Activated T-cell treated with anti-CD3 and anti-CD28 coated beads, Interleukin-2, amount 50 U/mL, for 72 hours (primary cell): ENCODE measurements around the gene AHCYL2. TPM values are rescaled to one million over a fixed set of nuclear protein-coding genes. Genes with fewer than 3 reads are reported as not detected.

Source experiments
- ATAC-seq, 2 donors: fragments of 150-1000 bp; cut with Tn5 transposase; replicated peaks in 1 of 2; 2 replicates each; pipeline ENCODE4 v1.10.0; 2021; ENCODE audit warnings: moderate library complexity in 2 of 2, mild to moderate bottlenecking in 1 of 2
- DNase-seq, 2 donors: peaks; one replicate each; pipeline ENCODE4 v3.0.0; 2021 to 2022; ENCODE audit warnings: mixed read lengths in 1 of 2
- H3K27ac Mint-ChIP-seq: one replicate; pipeline ENCODE4 v1.8.0; 2022; ENCODE audit warnings: mild to moderate bottlenecking, moderate library complexity, mixed read lengths
- H3K27me3 Mint-ChIP-seq: one replicate; pipeline ENCODE4 v1.8.0; 2022; ENCODE audit warnings: low read depth, mixed read lengths
- H3K36me3 Mint-ChIP-seq, 2 donors: one replicate each; pipeline ENCODE4 v1.8.0; 2022; ENCODE audit warnings: mixed read lengths in 2 of 2, mild to moderate bottlenecking in 1 of 2; ENCODE audit not compliant: insufficient read depth in 2 of 2
- H3K4me1 Mint-ChIP-seq: one replicate; pipeline ENCODE4 v1.8.0; 2022; ENCODE audit warnings: low read depth, mixed read lengths
- H3K4me3 Mint-ChIP-seq, 2 donors: one replicate each; pipeline ENCODE4 v1.8.0; 2022; ENCODE audit warnings: mild to moderate bottlenecking in 2 of 2, mixed read lengths in 2 of 2, moderate library complexity in 2 of 2
- H3K9me3 Mint-ChIP-seq, 2 donors: one replicate each; pipeline ENCODE4 v1.8.0; 2022; ENCODE audit warnings: mixed read lengths in 2 of 2
- total RNA-seq, 2 donors: library from RNA; stranded (reverse); gene quantifications; one replicate each; pipeline ENCODE4 v1.2.3, GENCODE V29; 2022

Gene AHCYL2
- total RNA-seq, 2 donors from 2014 or later, result 40.8 to 44.8 TPM

DNA sequence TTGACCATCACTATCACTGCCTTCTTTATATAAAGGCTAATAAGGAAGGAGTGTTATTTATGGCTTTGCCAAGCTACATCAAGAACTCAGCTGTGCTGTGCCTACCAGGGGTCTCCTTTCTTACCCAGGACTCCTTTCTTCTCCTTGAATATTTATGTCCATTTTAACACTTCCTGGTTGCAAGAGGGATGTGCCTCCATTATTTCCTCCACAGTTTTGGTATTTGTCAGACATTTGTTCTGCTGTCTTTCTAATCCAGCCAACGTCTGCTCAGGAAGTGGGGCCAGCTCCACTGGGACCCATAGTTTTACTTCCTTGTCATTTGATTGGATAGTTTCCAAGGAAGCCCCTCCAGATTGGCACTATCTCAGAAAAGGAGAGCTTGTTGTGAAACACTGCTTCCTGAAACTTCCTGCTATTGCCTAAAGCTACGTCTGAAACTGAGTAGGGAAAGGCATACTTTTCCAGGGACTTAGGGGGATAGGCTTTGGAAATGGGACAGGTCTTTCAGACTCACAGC, 202.8 kb downstream of the AHCYL2 start:
- Mint-ChIP-seq H3K4me1 (peaks cover 2% of the 10 kb centered on the region), H3K27ac (no peak overlapping the region), H3K9me3 (no peaks in the 10 kb centered on the region), H3K27me3 (peaks cover 10% of the 10 kb centered on the region), H3K36me3 (peaks cover 6 to 13% of the 10 kb centered on the region in 2 donors), H3K4me3 (no peak overlapping the region)
- DNase-seq (no peak), ATAC-seq (no peak)

DNA sequence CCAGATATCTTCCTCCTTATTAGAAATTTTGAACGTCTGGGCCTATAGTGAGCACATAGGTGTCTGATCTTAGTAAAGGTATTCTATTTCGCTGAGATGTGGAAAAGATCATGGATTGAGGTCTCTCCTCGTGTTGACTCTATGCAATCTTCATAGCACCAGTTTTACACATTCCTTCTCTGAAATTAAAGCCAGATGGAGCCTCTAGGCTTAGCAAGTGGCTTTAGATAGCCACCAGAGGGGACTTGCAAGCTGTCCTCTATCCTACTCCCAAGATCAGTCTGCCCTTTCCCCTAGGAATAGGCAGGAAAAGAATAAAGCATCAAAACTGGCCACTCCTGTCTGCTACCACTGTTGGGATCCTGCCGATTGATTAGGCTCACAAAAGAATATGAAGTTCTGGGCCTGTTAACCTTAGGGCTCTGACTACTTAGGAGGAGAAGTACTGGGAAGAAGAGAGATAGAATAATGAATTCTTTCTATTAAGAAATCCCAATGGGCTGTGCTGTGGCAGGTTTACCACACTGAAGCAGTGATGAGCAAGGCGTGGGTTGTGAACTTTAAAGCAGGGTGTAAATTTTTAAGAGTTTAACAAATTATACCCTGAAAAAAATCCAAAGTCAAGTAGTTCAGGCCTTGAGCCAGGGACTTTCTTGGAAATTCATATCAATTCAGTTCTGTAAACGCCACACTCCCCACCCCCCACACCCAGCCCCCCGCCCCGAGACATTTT, 207.2 kb downstream of the AHCYL2 start:
- DNase-seq, result no peak
- Mint-ChIP-seq H3K36me3 (peaks cover 14 to 20% of the 10 kb centered on the region in 2 donors), H3K27me3 (peaks cover 20% of the 10 kb centered on the region), H3K4me1 (peaks cover 29% of the 10 kb centered on the region), H3K4me3 (no peak overlapping the region), H3K27ac (no peak overlapping the region), H3K9me3 (no peaks in the 10 kb centered on the region)
- ATAC-seq, result no peak

DNA sequence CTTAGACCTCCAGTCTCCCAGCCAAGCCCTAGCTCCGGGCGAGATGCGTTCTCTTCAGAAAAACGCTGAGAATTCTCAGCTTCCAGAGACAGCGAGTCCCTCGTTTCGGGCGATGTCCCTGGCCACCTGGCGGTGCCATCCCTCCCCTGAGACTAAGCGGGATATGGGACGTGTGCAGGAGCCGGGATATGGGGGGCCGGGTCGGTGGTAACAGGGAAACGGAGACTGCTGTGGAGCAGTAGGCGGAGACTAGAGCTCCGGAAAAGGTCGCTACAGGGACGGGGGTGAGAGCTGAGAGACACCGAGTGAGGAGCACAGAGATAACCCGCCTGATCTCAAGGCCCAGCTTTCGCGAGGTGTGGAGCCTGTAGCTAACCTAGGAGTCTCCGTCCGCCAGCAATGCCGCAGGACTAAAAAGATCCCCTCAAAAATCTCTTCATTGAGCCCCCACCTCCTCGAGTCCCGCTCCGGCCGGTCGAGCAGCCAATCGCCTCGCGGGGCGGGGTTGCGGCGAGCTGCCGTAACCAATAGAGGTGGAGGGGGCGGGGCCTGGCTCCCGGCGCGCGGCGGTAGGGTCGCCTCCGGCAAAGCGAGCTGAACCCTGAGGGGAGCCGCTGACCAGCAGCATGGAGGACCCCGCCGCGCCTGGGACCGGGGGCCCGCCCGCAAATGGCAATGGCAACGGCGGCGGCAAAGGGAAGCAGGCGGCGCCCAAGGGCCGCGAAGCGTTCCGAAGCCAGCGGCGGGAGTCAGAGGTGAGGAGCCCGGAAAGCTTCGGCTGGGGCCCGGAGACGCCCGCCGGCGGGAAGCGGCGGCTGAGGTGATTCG, 209.2 kb downstream of the AHCYL2 start, which contains the start of gene STRIP2:
TSS of gene STRIP2 (plus strand) at position 586 of the 828 bp plus-strand sequence. CDS start at position 627, 41 bp downstream.
- Mint-ChIP-seq H3K27me3 (peaks cover 20% of the 10 kb centered on the region), H3K27ac (peak within 1 kb of the TSS; percentile 85), H3K9me3 (no peaks in the 10 kb centered on the region), H3K4me1 (peaks cover 46% of the 10 kb centered on the region), H3K36me3 (peaks cover 10 to 13% of the 10 kb centered on the region in 2 donors), H3K4me3 (peak within 1 kb of the TSS; percentile 95)
- ATAC-seq (peak; percentile 83 to 84), DNase-seq (peak; percentile 97 to 98)

DNA sequence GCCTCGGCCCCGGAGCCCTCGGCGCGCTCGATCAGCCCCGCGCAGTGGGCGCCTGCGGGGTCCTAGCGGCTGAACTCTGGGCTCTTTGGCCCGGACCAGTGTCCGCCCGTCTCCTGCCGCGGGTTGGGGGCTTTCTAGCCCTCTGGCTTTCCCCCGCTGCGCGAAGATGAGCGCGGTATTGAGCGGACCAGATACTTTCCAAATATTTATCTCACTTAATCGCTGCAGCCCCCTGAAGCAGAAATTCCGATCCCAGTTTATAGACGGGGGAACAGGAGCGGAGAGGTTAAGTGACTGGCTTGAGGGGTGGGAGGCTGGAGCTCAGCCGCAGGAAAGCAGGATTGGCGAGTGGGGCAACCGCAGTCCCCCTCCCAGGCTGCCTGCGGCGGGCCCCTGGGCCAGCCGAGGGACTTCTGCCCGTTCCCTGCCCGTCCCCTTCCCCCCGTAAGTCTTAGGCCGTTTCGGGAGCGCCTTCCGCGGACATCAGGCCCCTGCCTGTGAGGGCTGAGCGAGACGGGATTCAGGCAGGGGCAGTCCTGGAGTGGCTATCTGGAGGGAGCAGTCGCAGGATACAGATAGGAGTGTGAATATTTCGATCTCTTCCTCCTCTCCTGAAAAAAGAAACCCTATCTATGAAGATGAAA, 210.0 kb downstream of the AHCYL2 start:
- Mint-ChIP-seq H3K9me3 (no peaks in the 10 kb centered on the region), H3K36me3 (peaks cover 10 to 13% of the 10 kb centered on the region in 2 donors), H3K27me3 (peaks cover 20% of the 10 kb centered on the region), H3K4me3 (peak overlapping the region; percentile 95), H3K4me1 (peaks cover 53% of the 10 kb centered on the region), H3K27ac (peak overlapping the region; percentile 83)
- DNase-seq (peak; percentile 10 to 23), ATAC-seq (no peak)

DNA sequence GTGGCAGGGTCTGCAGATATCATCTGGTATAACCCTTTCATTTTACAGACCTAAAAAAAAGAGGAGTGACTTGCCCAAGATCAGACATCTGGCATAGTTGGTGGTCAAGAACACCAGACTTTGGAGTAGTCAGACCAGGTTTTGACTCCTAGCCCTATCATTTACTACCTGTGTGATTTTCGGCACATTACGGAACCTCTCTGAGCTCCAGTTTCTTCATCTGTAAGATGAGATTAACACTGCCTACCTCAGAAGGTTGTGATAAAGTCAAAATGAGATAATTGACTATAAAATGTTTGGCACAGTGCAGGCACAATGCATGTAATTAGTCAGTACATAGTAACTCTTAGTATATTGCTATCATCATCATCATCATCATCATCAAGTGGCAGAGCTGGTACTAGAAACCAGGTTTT, 210.6 kb downstream of the AHCYL2 start:
- peak; percentile 15 to 23 for ATAC-seq
- Mint-ChIP-seq H3K27ac (peak overlapping the region; percentile 83), H3K9me3 (no peaks in the 10 kb centered on the region), H3K36me3 (peaks cover 16 to 20% of the 10 kb centered on the region in 2 donors), H3K4me3 (peak overlapping the region; percentile 95), H3K4me1 (peaks cover 60% of the 10 kb centered on the region), H3K27me3 (peaks cover 20% of the 10 kb centered on the region)
- peak in 1 of 2 donors; percentile 6 for DNase-seq

DNA sequence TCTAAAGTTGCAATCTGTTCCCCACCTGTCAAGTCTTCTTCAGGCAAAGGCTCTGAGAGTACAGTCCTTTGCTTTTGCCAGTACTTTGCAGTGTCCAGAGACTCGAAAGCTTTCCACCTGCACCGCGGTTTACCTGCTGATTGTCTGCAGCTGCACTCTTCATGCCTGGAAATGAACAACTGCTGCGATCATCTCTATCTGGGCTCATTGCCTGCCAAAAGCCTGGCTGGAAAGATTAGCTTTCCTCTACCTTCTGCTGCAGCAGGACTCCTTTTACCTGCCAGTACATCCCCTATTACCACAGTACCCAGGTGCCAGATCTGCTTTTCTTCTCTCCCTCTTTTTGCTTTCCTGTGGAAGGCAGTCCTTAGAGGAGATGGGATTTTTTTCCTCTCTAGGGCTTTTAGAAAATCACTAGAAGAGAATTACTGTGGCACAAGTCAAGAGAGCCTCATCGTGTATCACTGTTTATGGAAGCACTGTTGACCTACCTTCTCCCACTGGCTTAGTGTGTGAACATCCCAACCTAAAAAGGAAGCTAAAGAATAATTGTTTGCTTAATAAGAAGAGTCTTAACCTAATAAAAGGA, 211.6 kb downstream of the AHCYL2 start:
- peak overlapping the region; percentile 34 for H3K27ac Mint-ChIP-seq

DNA sequence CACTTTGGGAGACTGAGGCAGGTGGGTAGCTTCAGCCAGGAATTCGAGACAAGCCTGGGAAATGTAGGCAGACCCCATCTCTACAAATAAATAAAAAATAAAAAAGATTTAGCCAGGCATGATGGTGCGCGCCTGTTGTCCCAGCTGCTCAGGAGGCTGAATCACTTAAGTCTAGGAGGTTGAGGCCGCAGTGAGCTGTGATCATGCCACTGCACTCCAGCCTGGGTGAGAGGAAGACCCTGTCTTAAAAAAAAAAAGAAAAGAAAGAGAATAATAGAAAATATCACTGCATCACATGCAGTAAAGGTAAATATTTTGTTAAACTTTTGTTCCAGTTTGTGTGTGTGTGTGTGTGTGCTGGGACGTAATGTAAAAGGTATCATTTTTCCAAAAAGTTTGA, 212.4 kb downstream of the AHCYL2 start:
- Mint-ChIP-seq H3K27ac (peak overlapping the region; percentile 32), H3K36me3 (peaks cover 23 to 24% of the 10 kb centered on the region in 2 donors), H3K27me3 (peaks cover 12% of the 10 kb centered on the region), H3K4me1 (peaks cover 64% of the 10 kb centered on the region), H3K4me3 (peak overlapping the region; percentile 53 to 59), H3K9me3 (no peaks in the 10 kb centered on the region)
- DNase-seq (no peak), ATAC-seq (no peak)

More for the DNA sequence above, 211.6 kb downstream of the AHCYL2 start:
- Mint-ChIP-seq H3K4me1 (peaks cover 64% of the 10 kb centered on the region), H3K27me3 (peaks cover 20% of the 10 kb centered on the region), H3K36me3 (peaks cover 23 to 24% of the 10 kb centered on the region in 2 donors), H3K4me3 (peak overlapping the region; percentile 95), H3K9me3 (no peaks in the 10 kb centered on the region)
- DNase-seq (peak in 1 of 2 donors; percentile 2), ATAC-seq (no peak)

DNA sequence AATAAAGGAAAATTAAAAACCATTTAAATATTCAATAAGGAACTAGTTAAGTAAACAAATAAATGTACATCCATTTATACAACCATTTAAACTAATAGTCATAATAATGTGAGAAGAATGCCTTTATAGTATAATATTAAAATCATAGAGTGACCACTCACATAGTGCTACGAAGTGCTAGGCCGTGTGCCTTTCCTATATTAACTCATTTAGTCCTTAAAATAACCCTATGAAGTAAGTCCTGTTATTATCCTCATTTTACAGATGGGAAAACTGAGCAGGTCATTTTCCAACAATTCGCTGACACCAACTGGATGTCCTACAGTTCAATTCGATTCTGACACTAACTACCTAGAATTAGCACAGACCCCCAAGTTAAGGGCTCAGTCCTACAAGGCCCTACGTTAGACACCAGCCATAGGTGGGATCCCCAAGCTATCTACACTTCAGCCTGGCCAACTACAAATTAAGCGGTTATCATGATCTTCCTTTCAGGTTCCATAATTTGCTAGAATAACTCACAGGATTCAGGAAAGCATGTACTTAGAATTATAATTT, 213.5 kb downstream of the AHCYL2 start:
- DNase-seq (no peak), ATAC-seq (peak; percentile 4)
- Mint-ChIP-seq H3K9me3 (no peaks in the 10 kb centered on the region), H3K4me3 (peak overlapping the region; percentile 74 to 81), H3K36me3 (peaks cover 24% of the 10 kb centered on the region in 2 donors), H3K27ac (peak overlapping the region; percentile 99), H3K4me1 (peaks cover 54% of the 10 kb centered on the region), H3K27me3 (peaks cover 2% of the 10 kb centered on the region)

DNA sequence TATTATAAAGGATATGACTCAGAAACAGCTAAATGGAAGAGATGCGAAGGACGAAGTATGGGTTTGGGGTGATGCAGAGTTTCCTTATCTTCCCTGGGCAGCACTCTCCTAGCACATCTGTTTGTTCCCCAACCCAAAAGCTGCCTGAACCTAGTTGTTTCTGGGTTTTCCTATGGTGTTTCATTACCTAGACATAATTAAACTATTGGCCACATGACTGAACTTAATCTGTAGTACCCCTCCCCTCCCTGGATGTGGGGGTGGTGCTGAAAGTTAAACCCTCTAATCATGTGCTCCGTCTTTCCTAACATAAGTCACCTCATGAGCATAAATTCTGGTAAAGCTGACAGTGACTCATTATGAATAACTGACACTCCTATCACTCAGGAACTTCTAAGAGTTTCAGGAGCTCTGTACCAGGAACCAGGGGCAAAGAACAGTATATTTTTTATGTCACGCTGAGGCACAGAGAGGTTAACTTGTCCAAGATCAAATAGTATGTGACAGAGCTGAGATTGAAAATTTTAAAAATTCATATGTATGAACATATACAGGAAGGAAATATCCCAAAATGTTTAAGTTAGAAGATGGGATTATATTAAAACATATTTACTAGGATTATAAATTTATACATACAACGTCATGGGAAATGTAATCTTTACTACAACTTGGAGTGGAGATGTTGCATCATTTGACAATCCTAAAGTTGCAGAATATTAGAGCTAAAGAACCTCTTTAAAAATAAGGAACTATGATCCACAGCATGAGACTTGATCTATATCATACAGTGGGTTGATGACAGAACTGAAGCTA, 214.2 kb downstream of the AHCYL2 start:
- ATAC-seq (peak; percentile 71 to 72), DNase-seq (peak; percentile 62 to 64)
- Mint-ChIP-seq H3K27me3 (no peaks in the 10 kb centered on the region), H3K4me1 (peaks cover 51% of the 10 kb centered on the region), H3K27ac (peak overlapping the region; percentile 99), H3K9me3 (no peaks in the 10 kb centered on the region), H3K36me3 (peaks cover 28 to 29% of the 10 kb centered on the region in 2 donors), H3K4me3 (peak overlapping the region; percentile 74 to 81)

DNA sequence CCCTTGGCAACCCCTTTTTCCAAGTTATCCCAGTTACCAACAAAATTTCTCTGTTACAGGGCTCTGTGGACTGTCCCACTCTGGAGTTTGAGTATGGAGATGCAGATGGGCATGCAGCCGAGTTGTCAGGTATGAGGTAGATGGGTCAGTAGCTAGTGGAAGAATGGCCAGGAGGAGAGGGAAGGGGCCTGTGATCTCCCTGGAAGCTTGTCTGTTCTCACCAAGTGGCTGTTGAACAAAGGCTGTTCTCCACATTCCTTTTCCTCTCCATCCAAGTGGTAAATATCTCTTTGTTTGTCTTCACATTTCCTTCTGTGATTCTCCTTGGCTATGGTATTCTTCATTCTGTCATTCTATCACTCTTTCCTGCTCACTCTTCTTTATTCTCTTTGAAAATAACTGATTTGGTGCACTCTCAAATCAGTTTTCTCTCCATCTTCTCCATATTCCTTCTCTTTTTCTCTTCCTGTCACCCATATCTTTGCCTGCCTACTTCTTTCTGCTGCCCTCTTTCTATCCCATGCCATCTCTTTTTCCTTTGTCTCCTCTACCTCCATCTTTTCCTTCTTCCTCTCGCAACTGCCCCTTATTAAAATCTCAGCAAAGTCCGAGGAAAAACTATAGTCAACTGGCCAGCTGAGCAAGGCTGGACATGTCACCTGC, 215.3 kb downstream of the AHCYL2 start:
- Mint-ChIP-seq H3K4me1 (peaks cover 51% of the 10 kb centered on the region), H3K36me3 (peaks cover 31 to 36% of the 10 kb centered on the region in 2 donors), H3K4me3 (peak overlapping the region; percentile 11 to 81), H3K27ac (peak overlapping the region; percentile 96), H3K9me3 (no peaks in the 10 kb centered on the region), H3K27me3 (no peaks in the 10 kb centered on the region)
- DNase-seq, result no peak
- ATAC-seq, result no peak

DNA sequence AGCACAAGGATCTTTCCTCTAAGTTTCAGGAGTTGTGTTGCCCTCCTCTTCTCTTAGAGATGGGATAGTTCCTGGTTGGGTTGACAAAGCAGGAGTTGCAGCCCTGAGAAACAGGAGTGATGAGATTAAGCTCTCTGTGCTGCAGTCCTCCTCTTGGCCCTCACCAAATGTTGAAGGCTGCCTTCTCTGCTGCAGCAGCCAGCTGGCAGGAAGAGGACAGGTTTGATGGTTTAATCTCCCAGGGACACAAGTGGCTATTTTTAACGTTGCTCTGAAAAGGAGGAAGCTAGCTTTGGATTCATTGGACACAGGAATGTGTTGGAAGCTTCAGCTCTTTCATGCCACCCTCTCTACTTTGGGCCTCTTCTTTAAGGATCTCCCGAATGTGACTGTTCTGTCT, 218.8 kb downstream of the AHCYL2 start:
- no peak for ATAC-seq
- Mint-ChIP-seq H3K36me3 (peaks cover 41 to 56% of the 10 kb centered on the region in 2 donors), H3K4me3 (no peak overlapping the region), H3K9me3 (peaks cover 0 to 5% of the 10 kb centered on the region in 2 donors), H3K27me3 (no peaks in the 10 kb centered on the region), H3K27ac (peak overlapping the region; percentile 76), H3K4me1 (peaks cover 22% of the 10 kb centered on the region)
- no peak for DNase-seq
